Ishikawa (cell line): ENCODE data around the gene GPR161.

Experiments
- TEAD4 ChIP-seq: IDR thresholded peaks from 2 replicates; pipeline ENCODE4 v1.6.1; 2012
- YY1 ChIP-seq: IDR thresholded peaks from 2 replicates; pipeline ENCODE4 v1.6.1; 2012; ENCODE audit warnings: low read depth
- TF ChIP-seq, protein P1 (sequence below): IDR thresholded peaks from 2 replicates; pipeline ENCODE4 v1.6.1; 2012
- TF ChIP-seq, protein P2 (sequence below): IDR thresholded peaks from 2 replicates; pipeline ENCODE4 v1.6.1; 2012
- TF ChIP-seq, protein P3 (sequence below): IDR thresholded peaks from 2 replicates; pipeline ENCODE4 v1.6.1; 2012; ENCODE audit warnings: low read depth, mild to moderate bottlenecking

DNA sequence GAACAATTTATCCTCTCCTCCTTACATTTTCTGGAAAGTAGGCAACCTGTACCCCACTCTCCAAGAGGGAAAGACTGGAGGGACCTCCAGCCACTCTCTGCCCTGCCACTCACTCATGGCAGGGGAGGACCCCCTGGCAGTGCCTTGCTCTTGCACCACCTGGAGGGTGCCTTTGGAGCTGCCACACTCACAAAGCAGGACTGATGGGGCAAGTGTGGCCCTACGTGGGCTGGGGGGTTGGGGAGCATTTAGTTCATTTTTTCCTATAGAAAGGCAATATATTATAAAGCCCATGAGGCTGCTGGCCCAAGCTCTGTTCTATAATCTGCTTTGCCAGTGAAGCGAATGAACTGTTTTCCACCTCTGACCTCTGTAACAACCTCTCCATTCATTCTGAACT is 50.3 kb downstream of the GPR161 start:
- TF ChIP-seq, protein P1, sequence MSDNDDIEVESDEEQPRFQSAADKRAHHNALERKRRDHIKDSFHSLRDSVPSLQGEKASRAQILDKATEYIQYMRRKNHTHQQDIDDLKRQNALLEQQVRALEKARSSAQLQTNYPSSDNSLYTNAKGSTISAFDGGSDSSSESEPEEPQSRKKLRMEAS, result no peak
- TF ChIP-seq, protein P2, sequence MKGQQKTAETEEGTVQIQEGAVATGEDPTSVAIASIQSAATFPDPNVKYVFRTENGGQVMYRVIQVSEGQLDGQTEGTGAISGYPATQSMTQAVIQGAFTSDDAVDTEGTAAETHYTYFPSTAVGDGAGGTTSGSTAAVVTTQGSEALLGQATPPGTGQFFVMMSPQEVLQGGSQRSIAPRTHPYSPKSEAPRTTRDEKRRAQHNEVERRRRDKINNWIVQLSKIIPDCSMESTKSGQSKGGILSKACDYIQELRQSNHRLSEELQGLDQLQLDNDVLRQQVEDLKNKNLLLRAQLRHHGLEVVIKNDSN, result no peak
- TF ChIP-seq YY1 (no peak), TEAD4 (no peak)
- TF ChIP-seq, protein P3, sequence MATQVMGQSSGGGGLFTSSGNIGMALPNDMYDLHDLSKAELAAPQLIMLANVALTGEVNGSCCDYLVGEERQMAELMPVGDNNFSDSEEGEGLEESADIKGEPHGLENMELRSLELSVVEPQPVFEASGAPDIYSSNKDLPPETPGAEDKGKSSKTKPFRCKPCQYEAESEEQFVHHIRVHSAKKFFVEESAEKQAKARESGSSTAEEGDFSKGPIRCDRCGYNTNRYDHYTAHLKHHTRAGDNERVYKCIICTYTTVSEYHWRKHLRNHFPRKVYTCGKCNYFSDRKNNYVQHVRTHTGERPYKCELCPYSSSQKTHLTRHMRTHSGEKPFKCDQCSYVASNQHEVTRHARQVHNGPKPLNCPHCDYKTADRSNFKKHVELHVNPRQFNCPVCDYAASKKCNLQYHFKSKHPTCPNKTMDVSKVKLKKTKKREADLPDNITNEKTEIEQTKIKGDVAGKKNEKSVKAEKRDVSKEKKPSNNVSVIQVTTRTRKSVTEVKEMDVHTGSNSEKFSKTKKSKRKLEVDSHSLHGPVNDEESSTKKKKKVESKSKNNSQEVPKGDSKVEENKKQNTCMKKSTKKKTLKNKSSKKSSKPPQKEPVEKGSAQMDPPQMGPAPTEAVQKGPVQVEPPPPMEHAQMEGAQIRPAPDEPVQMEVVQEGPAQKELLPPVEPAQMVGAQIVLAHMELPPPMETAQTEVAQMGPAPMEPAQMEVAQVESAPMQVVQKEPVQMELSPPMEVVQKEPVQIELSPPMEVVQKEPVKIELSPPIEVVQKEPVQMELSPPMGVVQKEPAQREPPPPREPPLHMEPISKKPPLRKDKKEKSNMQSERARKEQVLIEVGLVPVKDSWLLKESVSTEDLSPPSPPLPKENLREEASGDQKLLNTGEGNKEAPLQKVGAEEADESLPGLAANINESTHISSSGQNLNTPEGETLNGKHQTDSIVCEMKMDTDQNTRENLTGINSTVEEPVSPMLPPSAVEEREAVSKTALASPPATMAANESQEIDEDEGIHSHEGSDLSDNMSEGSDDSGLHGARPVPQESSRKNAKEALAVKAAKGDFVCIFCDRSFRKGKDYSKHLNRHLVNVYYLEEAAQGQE, result no peak
